Smooth muscle cell (in vitro differentiated cells): Measurements from ENCODE around the gene CADM1. TPM values are rescaled to one million over a fixed set of nuclear protein-coding genes. Genes with fewer than 3 reads are reported as not detected.

Experiments
- DNase-seq: peaks from one replicate; lab custom pipeline; 2025; ENCODE audit not compliant: unreplicated experiment; lab: John Stamatoyannopoulos, UW
- H2AFZ ChIP-seq: fragments of 200-600 bp; sonication (generic); 2 replicates; pipeline ENCODE4 v1.6.0; 2016; ENCODE audit warnings: antibody characterized with exemption, low read depth, mild to moderate bottlenecking
- H3F3A ChIP-seq: fragments of 200-600 bp; sonication (generic); 2 replicates; pipeline ENCODE4 v1.6.0; 2017; ENCODE audit warnings: antibody characterized with exemption, low read depth
- H3K27ac ChIP-seq: fragments of 200-600 bp; sonication (generic); 2 replicates; pipeline ENCODE4 v1.5.1; 2016; ENCODE audit warnings: low read depth, mild to moderate bottlenecking
- H3K27me3 ChIP-seq: fragments of 200-600 bp; sonication (generic); 2 replicates; pipeline ENCODE4 v1.6.1; 2016; ENCODE audit warnings: low read depth, mild to moderate bottlenecking
- H3K36me3 ChIP-seq: fragments of 200-600 bp; sonication (generic); 2 replicates; pipeline ENCODE4 v1.5.1; 2016; ENCODE audit warnings: low read depth
- H3K4me1 ChIP-seq: fragments of 200-600 bp; sonication (generic); 2 replicates; pipeline ENCODE4 v1.5.1; 2016; ENCODE audit warnings: low read depth
- H3K4me2 ChIP-seq: fragments of 200-600 bp; sonication (generic); 2 replicates; pipeline ENCODE4 v1.6.0; 2016; ENCODE audit warnings: mild to moderate bottlenecking
- H3K4me3 ChIP-seq: fragments of 200-600 bp; sonication (generic); 2 replicates; pipeline ENCODE4 v1.5.1; 2016; ENCODE audit warnings: mild to moderate bottlenecking
- H3K79me2 ChIP-seq: fragments of 200-600 bp; sonication (generic); 2 replicates; pipeline ENCODE4 v1.6.0; 2016; ENCODE audit warnings: low read depth, mild to moderate bottlenecking
- H3K9ac ChIP-seq: fragments of 200-600 bp; sonication (generic); 2 replicates; pipeline ENCODE4 v1.6.0; 2016; ENCODE audit warnings: low read depth
- H3K9me3 ChIP-seq: fragments of 200-600 bp; sonication (generic); replicated peaks from 2 replicates; pipeline ENCODE4 v1.5.1; 2016; ENCODE audit warnings: low read depth
- H4K20me1 ChIP-seq: fragments of 200-600 bp; sonication (generic); 2 replicates; pipeline ENCODE4 v1.6.0; 2016; ENCODE audit warnings: low read depth
- WGBS: methylation state at CpG from one replicate; pipeline ENCODE4 v1.1.7; 2016; ENCODE audit warnings: low lambda C conversion rate; 5-methylcytosine and 5-hydroxymethylcytosine counted together
- polyA plus RNA-seq: library from polyadenylated mRNA; unstranded; fragments of >200 nt; fragmentation: Nextera tagmentation; extraction: Ambion mirVana; gene quantifications from 2 replicates; pipeline ENCODE4 v1.2.1, GENCODE V29; 2016
- total RNA-seq: library from RNA; depleted of rRNA; stranded (reverse); fragments of >200 nt; gene quantifications from 2 replicates; pipeline ENCODE4 v1.2.3, GENCODE V29; 2014
- TF ChIP-seq, protein P1 (sequence below): fragments of 200-600 bp; sonication (generic); IDR thresholded peaks from 2 replicates; pipeline ENCODE4 v1.5.1; 2017; ENCODE audit warnings: borderline replicate concordance, mild to moderate bottlenecking, antibody characterized with exemption; ENCODE audit not compliant: insufficient read depth, poor library complexity, severe bottlenecking

Gene CADM1
- total and polyA plus RNA-seq, 2 experiments from 2014 or later = 158 to 167 TPM

DNA sequence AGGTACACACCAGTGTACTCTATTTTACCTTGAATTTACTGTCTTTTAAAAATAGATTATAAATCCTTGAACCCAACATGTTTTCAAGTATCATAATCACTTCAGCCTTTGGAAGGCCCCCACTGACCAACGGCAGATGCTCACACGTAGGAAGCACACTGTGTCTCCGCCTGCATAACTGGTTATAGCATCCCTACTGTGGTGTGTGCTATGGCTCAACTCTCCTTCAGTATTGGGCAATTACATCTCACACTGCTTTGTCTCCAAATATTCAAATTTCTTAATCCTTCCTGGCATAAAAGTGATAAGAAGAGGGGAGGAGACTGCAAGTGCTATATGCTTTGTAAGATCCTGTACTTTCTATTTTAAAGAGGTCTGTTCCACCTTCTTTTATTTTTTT, 165.7 kb downstream of the CADM1 start:
- no peak overlapping the region for H2AFZ ChIP-seq
- H3K4me3 ChIP-seq = no peak overlapping the region
- H3K79me2 ChIP-seq = peaks cover 3% of the 10 kb centered on the region
- H3K9ac ChIP-seq = no peak overlapping the region
- H3K4me1 ChIP-seq = no peaks in the 10 kb centered on the region
- WGBS = 92% methylated on average over 3 of the region's 3 CpGs
- H3K27me3 ChIP-seq = no peaks in the 10 kb centered on the region
- DNase-seq = no peak
- H4K20me1 ChIP-seq = no peaks in the 10 kb centered on the region
- H3F3A ChIP-seq = peaks cover 10% of the 10 kb centered on the region
- TF ChIP-seq, protein P1, sequence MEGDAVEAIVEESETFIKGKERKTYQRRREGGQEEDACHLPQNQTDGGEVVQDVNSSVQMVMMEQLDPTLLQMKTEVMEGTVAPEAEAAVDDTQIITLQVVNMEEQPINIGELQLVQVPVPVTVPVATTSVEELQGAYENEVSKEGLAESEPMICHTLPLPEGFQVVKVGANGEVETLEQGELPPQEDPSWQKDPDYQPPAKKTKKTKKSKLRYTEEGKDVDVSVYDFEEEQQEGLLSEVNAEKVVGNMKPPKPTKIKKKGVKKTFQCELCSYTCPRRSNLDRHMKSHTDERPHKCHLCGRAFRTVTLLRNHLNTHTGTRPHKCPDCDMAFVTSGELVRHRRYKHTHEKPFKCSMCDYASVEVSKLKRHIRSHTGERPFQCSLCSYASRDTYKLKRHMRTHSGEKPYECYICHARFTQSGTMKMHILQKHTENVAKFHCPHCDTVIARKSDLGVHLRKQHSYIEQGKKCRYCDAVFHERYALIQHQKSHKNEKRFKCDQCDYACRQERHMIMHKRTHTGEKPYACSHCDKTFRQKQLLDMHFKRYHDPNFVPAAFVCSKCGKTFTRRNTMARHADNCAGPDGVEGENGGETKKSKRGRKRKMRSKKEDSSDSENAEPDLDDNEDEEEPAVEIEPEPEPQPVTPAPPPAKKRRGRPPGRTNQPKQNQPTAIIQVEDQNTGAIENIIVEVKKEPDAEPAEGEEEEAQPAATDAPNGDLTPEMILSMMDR = no peak
- H3K36me3 ChIP-seq = no peaks in the 10 kb centered on the region
- H3K4me2 ChIP-seq = no peak overlapping the region
- H3K9me3 ChIP-seq = no peaks in the 10 kb centered on the region
- H3K27ac ChIP-seq = no peak overlapping the region

DNA sequence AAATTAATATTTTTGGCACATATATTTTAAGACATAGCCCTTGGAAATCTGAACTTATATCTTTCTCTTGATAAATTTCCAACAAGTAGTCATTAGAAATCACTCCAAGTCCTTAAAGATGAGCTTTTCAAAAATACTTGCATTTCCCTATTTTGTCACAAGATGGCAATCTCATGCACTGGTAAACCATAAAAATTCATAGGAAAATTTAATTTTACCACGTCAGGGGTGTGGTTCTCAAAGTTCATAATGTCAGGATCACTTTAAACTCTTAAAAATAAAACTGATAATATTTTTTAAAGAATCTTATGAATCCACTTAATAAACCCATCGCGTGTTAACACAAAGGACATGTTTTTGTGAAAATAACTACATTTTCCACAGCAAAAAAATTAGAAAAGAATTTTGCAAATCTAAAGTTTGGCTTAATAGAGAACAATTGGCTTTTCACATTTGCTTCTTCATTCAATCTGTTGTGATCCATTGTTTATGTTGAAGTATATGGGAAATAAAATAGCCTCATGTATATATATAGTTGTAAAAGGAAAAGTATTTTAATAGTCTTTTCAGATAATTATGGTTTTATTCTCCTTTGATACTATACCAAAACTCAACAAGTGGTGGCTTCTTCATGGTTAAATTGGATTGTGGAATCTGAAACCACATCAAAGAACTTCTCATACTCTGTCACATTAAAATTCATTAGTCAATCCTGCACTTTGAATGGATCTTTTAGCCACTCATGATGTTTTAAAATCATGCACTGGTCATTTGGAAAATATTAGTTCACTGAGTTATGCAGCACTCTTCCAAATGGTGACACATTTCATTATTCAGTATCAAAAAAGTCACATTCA, 169.1 kb downstream of the CADM1 start:
- Histone ChIP-seq H3K27me3 (no peaks in the 10 kb centered on the region), H3K4me2 (no peak overlapping the region), H4K20me1 (no peaks in the 10 kb centered on the region), H3K4me1 (no peaks in the 10 kb centered on the region), H3K27ac (no peak overlapping the region), H3K79me2 (peaks cover 3% of the 10 kb centered on the region), H3K36me3 (no peaks in the 10 kb centered on the region), H3K9ac (no peak overlapping the region), H3K4me3 (no peak overlapping the region), H3K9me3 (no peaks in the 10 kb centered on the region), H2AFZ (no peak overlapping the region), H3F3A (peaks cover 14% of the 10 kb centered on the region)
- TF ChIP-seq, protein P1 = peak; percentile 72
- WGBS = 54% methylated on average over 3 of the region's 3 CpGs
- DNase-seq = no peak

DNA sequence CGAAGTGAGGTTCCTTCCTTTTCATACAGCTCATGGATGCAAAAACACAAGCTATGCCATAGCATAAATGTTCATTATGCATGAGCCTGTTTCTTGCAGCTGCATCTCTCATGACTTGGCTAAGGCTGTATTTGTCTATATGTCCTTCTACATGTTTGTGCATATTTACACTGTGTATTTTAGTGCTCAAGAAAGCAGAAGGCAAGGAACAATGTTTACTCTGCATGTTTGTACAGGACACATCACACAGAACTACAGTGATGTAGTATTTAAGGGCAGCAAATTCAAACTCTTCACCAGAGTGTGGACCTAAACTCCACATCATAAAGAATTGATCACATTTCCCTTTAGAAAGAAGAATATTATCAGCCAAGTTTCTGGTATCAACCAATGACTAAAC, 170.3 kb downstream of the CADM1 start:
- H3K4me1 ChIP-seq = no peaks in the 10 kb centered on the region
- H3K4me2 ChIP-seq = peak overlapping the region; percentile 56
- no peaks in the 10 kb centered on the region for H3K36me3 ChIP-seq
- H3K9me3 ChIP-seq = no peaks in the 10 kb centered on the region
- peaks cover 14% of the 10 kb centered on the region for H3F3A ChIP-seq
- no peaks in the 10 kb centered on the region for H4K20me1 ChIP-seq
- WGBS = 73% methylated on average over 1 of the region's 1 CpG
- no peak overlapping the region for H3K9ac ChIP-seq
- H3K27ac ChIP-seq = peak overlapping the region; percentile 60
- H3K27me3 ChIP-seq = no peaks in the 10 kb centered on the region
- no peak overlapping the region for H3K4me3 ChIP-seq
- no peak for DNase-seq
- no peaks in the 10 kb centered on the region for H3K79me2 ChIP-seq
- TF ChIP-seq, protein P1 = no peak
- no peak overlapping the region for H2AFZ ChIP-seq

DNA sequence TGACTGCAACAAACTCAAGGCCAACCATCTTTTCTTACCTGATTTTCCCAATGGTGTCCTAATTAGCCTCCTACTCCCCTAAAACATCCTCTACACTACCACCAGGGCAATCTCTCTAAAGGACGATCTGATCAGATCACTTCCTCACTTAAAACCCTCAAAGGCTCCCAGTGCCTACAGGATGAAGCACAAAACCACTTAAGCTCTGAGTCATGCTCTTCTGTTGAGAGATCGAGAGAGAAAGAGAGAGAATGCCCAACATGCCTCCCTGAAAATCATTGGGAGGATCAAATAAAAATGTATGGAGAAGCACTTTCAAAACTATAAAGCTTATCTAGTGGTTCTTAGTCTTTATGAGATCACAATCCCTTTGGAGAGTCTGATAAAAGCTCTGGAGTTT, 171.1 kb downstream of the CADM1 start:
- TF ChIP-seq, protein P1 = no peak
- Histone ChIP-seq H4K20me1 (no peaks in the 10 kb centered on the region), H3K27me3 (no peaks in the 10 kb centered on the region), H3K9me3 (no peaks in the 10 kb centered on the region), H3K4me2 (peak overlapping the region; percentile 56), H3K4me3 (no peak overlapping the region), H3K36me3 (no peaks in the 10 kb centered on the region), H2AFZ (no peak overlapping the region), H3K27ac (peak overlapping the region; percentile 60), H3K79me2 (no peaks in the 10 kb centered on the region), H3K9ac (no peak overlapping the region), H3F3A (peaks cover 14% of the 10 kb centered on the region), H3K4me1 (no peaks in the 10 kb centered on the region)
- no peak for DNase-seq
- WGBS = 2% methylated on average over 2 of the region's 2 CpGs
